GM04504 (cell line): ENCODE data around the gene CTDSP2.
"Not testable (repeated sequence)": the region's sequence is repeated elsewhere in the genome, so short reads cannot be mapped to it uniquely, and the experiment has no call there.

Source experiments
- DNase-seq: peaks from one replicate; pipeline ENCODE4 v3.0.0-alpha.2; 2012; ENCODE audit warnings: low read depth

The CTDSP2 gene, protein sequence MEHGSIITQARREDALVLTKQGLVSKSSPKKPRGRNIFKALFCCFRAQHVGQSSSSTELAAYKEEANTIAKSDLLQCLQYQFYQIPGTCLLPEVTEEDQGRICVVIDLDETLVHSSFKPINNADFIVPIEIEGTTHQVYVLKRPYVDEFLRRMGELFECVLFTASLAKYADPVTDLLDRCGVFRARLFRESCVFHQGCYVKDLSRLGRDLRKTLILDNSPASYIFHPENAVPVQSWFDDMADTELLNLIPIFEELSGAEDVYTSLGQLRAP

DNA sequence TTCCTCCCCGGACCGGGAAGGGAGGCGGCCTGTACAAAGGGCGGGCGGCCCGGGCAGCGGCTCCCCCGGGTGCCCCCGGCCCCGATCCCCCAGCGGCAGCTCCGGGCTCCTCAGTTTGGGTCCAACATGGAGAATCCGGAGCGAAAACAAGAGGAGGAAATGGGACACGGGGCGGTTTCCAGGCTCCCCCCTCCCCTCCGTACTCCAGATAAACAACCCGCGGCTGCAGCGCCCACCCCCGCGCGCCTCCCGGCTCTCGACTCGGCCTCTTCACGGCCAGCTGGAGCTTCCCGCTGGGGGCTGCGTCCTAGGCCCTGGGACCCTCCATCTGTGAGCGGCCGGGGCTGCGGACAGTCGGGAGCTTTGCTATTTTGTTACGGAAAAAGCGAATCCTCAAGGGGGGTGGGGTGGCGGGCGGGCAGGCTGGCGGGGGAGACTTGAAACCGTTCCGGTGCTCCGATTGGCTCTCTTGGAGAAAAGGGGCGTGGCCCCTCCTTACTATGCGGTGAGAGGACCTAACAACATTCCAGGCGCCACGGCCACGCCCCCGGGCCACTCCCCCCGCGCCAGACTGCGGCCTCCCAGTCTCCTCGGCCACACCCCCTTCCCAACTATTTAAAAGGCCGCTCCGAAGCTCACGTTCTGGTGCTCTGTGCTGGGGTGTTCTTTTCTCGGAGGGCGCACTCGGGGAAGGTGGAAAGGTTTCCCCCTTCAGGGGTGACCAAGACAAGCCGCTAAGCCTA is at the start of gene CTDSP2:
Gene CTDSP2, minus strand, starts transcription at position 153 of the 743 bp plus-strand sequence. CDS start 294 bp downstream, outside the sequence.
- DNase-seq, result peak; percentile 97

DNA sequence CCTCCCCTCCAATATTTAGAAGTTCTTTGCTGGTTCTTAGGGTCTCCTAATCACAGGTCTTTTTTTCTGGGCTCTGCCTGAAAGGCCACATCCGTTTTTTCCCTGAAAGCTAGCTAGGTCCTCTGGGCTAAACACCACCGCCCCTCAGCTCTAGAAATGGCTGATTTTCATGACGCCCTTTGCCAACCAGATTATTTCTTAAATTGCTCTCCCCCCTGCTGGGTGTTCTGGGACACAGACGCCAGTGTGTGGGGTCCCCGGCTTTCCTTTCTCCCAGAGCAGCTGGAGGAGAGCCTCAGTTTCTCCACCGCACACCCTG is 49.5 kb upstream of the CTDSP2 start:
- DNase-seq, result no peak

DNA sequence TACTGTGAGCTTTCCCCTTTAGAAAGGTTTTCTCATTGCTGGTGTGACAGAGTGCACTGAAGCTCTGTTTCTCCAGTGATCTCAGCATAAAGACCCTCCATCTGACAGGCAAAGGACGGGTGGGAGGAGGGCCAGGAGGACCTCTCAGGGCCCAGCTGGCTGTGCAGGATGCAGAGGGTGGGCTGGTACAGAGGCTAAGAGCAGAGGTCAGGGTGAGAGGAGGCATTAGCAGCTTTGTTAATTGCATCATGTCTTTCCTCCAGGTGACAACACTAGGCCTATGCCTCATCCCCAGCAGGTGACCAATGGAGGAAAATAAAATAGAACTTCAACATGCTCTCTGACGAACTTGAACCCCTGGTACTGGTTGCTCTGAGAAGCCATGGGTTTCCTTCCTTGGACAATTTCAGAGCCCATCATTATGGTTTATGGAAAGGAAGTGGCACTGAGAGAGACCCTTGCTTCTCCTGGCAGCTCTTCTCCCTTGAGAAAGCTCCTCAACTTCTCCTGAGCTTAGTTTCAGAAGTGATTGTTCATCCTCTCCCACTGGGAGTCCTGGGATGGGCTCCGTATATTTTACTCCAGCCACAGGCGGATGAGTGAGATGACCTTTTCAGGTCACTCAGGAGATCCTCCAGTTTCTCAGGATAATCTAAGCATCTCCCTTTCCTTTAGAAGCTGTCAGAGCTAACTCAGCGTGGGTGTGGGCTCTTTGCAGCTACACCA is 49.0 kb upstream of the CTDSP2 start:
- no peak for DNase-seq

DNA sequence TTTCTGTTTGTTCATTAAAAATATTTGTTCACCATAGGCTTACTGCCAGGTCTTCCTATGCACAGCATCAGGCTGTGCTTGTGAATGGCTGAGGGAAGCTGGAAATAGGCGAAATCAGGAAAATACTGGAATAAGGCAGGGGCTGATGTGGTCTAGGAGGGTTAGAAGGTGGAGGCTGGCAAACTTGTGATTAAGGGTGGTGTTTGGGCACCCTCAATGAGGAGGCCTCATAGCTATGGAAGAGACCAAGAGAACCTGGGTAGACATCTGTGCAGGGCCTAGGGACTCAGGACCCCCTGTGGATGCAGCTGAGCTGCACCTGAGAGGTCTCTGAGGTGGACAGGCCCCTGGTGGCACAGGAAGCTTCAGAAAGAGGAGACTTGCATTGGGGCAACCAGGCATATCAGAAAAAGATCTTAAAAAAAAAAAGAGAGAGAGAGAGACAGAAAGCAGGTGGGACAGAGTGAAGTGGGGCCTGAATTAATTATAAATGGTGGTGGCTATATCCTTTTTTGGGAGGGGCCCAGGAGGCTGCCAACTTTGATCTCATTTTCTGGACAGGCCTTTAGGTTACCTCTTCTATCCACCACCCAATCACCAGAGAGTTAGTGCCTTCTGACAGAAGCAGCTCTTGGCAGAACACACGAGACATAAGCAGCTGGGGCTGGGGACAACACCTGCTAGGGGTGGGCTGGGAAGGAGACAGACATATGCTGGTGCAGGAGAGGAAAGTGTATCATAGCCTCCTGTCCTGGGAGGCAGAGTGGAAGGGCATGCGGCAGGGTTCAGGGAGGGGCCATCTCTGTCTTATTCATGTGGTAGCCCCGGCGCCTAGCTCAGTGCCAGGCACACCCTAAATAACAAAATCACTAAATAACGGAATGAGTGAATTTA is 48.1 kb upstream of the CTDSP2 start:
- no peak for DNase-seq

DNA sequence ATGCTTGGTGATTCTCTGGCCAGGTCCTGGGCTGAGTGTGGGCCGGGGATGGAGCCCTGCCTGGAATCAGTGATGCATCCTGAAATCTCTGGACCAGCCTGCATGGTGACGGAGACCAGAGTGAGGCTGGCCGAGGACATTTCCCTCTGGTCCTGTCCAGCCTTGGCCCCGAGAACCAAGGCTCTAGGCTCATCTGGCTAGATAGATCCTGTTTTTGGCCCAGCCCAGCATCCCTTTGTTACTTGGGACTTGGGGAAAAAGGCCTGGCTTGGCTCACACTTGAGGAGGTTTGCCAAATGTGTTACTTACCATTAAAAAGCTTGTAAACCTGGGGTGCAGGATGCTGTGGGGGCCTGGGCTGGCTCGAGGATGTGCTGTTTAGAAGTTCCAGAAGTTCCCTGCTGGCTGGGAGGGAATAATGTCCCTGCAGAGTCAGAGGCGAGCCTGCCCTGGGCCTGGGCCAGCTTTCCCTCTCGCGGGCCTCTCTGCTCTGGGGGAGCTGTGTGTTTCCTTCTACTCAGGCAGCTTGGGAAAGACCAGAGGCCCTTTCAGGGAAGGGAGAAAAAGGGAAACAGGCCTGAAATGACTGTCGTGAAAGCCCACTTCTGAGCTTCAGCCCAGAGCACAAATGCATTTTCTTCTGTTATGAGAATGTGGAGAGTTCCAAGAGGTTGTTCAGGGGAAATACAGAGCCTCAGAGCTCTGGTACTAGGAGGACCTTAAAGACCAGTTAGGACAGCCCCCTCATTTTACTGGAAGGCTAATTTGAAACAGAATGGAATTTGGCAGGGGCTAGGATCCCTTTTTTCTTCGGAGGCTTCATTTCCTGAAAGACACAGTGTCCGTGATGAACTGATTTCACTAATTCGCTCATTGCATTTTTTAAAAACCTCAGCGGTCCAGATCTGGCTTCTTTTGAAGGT is 47.2 kb upstream of the CTDSP2 start:
- peak; percentile 93 for DNase-seq

DNA sequence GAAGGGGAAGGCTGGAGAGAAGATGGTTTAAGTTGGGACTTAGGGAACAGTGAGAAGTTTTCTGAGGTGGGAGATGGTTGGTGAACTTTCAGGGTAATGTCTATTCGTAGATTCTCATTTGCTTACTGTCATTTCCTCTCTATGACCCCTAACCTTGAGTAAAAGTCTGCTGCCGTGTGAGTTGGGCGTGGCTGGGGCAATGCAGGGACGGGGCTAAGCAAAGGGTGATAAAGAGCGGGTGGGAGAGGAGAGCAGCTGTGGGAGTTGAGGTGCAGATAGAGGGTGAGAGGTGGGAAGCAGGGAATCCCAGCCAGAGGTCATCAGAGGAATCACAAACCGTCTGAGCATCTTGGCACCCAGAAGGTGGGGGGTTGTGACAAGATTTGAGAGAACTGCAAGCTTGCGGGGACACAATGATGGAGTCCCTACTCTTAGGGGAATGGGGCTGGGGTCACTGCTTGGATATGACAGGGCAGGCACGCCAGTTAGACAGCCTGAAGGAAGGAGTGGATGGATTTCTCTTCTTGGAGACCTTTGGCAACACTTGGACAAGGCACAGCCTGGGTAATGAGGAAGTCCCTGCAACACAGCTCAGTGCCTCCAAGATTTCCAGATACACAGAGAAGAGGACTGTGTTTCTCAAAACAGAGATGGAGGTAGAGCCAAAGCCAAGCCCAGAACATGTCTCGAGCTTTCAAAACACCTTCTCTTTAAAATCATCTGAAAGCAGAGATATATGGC is 45.9 kb upstream of the CTDSP2 start:
- no peak for DNase-seq

DNA sequence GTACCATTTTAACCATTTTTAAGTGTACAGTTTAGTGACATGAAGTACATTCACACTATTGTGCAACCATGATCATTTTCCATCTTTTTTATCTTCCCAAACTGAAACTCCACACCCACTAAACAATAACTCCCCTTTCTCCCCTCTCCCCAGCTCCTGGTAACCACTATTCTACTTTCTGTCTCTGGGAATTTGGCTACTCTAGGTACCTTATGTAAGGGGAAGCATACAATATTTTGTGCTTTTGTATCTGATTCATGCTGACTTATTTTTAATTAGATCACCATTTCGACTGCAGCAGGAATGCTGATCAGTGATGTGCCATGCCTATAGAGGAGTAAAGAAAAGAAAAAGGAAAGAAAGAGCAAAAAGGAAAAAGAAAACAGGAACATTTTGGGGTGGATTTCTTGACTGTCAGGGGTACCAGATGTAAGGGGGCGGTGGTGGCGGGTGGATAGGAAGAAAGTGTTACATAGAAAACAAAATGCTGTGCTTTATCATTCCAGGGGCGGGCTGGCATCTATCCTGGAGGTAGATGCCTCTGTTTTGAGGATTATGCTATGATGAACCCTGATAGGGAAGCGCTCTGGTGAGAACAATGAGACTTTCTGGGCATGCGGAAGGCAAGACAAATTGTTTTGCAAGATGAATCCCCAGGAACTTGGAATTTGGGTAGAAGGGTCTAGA is 45.2 kb upstream of the CTDSP2 start:
- DNase-seq, result no peak

DNA sequence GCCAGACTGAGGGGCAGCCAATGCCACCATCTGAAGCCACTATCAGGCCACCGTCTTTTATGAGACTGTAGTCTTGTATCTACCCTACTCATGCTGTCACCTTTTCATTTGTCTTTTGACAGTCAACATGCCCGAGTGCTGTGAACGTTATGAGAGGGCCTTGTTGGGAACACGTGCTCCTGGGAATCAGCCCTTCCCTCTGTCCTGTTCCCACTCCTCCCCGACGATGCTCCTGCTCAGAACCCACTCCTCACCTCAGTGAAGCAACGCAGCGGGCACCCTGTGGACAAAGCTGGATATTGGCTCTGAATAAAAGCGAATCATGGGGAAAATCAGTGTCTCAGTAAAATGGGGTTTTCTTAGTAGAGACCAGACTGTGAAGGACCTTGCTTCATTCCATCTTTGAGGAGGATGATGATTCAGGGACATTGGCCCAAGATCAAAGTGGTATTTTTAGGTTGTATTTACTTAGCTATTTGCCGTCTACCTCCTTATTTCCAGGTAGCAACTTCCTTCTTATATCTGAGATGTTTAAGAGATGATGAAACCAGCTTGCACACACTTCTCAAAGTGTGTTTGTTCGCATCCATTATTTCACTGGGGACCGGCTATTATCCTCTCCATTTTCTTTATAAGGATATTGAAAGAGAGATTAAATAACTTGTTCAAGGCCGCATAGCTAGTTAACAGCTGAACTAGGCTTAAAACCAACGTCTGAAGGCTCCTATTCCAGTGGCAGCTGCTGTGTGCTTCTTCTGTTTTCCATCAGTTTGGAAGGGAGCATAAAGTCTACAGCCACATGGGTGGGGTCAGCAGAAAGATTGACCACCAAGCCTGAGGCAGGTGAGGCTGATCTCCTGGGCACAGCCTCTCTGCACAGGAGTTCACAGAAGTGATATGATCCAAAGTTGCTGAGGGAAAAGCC is 43.9 kb upstream of the CTDSP2 start:
- no peak for DNase-seq

DNA sequence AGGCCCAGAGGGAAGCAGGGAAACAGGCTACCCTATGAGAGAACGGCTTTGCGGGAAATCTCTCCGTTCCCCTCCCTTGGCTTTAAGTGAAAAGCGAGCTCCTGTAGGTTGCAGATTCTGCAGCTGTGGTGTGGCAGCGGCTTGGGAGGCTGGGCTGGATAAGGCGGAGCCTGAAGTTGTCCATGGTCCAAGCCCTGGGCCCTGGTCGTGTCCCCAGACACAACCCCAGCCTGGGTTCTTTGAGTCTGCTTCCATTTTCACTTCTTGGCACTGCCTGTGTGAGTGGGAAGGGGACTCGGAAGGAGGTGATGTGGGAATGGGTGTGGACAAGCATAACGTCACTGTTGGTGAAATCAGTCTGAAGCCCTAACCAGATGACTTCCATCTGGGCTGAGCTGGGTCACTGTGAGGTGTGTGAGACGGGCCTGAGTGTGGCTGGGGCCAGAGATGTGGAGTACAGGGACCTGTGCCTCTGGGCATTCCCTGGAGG is 43.0 kb upstream of the CTDSP2 start:
- peak; percentile 93 for DNase-seq

DNA sequence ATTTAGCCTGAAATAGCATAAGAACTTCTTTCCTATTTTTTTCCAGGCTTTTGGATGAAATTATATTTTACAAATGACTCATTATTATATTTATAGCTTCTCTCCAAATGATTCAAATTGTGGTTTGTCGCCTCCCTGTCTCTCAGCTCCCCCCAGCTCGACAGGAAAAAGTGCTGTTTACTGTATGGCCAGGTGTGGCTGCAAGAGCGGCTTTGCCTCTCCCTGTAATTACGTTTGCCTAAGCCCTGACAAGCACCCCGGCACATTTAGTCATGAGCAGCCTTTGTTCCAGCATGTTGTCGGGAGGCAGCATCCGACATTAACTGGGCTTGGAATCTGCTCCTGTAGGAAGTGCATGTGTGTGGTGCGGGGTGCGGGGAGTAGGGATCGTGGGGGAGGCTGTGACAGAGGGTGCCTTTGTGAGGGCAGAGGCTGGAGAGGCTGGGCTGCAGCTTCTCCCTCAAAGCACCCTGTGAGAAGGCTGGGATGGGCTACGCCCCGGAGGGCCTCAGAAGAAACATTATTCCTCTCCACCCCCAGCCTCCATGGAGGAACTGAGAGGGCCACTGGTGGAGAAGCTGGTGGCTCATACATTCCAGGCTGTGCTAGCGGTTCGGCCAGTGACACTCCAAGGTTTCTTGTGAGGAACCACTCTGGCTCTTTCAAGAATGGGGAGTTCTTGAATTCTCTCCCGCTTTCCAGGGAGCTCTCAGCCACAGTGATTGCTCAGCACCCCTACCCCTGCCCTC is 42.1 kb upstream of the CTDSP2 start:
- DNase-seq, result no peak

DNA sequence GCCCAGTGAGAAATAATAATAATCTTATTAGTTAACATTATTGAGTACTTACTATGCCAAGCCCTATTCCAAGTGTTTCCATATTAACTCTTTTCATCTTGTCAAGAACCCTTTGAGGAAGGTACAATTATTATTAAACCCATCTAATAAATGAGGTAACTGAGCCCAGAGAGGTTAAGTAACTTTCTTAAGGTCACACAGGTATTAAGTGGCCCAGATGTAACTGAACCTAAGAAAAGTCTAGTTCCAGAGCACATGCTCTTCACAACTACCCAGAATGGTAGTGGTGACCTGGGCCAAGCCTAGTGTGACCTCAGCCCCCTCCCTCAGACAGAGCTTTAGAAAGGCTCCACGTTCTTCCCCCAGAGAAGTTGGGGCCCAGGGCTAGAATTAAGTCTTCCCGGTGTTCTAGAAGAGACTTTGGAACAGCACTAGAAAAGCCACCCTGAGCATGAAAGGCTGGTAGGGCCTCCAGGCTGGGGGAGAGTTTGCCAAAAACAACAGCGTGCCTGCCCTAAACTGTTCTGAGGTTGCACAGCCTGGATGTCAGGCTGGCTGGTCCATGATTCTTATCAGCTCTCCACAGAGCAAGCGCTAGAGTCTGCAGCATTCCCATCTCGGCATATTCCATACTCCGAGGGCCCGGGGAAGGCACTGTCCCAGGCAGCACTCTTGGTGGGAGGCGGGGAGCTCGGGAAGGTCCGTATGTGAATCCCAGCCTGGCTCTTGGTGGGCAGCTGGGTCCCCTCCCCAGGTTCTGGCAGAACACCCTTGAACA is 41.3 kb upstream of the CTDSP2 start:
- DNase-seq, result no peak

DNA sequence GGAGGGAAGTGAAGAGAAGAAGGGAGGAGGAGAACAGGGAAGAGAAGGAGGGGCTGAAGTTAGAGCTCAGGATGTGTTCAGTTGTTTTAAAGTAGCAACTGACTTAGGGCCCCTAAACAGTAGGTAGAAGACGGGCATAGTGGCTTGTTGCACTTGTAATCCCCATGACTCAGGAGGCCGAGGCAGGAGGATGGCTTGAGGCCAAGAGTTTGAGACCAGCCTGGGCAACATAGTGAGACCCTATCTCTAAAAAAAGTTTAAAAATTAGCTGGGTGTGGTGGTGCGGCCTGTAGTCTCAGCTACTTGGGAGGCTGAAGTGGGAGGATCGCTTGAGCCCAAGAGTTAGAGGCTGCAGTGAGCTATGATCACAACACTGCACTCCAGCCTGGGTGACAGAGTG is 40.4 kb upstream of the CTDSP2 start:
- DNase-seq, result not testable (repeated sequence)

DNA sequence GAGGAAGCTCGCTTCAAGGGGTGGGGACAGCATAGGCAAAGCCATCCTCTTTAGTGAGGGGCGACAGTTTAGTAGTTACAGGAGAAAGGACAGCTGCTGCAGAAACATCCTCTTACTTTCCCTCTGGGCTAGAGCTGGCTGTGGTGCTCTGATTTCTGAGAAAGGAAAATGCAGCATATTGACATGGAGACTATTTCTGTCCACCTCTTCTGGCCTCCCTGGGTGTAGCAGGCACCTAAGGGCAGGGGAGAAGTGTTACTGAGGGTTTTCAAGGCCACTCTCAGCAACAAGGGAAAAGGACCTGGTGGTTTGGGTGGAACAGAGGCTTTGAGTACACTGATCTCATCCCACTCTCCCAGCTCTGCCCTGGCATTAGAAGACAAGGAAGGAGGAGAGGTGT is 40.0 kb upstream of the CTDSP2 start:
- DNase-seq, result no peak

DNA sequence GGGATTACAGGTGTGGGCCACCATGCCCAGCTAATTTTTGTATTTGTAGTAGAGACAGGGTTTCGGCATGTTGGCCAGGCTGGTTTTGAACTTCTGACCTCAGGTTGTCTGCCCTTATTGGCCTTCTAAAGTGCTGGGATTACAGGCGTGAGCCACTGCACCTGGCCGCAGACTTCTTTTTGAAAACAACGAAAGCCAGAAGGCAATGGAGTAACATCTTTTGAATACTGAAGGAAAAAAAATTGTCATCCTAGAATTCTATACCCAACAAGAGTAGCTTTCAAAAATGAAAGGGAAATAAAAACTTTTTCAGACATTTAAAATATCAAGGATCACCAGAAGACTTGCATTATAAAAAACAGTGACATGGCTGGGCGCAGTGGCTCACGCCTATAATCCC is 38.7 kb upstream of the CTDSP2 start:
- DNase-seq, result no peak

DNA sequence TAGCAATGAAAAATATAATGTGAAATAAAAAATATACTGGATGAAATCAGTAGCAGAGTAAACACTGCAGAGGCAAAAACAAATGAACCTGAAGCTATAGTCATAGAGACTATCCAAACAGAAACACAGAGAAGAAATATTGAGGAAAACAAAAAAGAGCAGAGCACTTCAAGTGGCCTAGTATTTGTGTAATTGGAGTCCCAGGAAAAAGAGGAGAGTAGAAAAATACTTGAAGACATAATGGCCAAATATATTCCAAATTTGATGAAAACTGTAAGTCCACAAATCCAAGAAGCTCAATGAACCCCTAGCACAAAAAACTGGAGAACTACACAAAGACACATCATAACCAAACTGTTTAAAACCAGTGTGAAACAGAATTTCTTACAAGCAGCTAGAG is 37.2 kb upstream of the CTDSP2 start:
- DNase-seq, result no peak

DNA sequence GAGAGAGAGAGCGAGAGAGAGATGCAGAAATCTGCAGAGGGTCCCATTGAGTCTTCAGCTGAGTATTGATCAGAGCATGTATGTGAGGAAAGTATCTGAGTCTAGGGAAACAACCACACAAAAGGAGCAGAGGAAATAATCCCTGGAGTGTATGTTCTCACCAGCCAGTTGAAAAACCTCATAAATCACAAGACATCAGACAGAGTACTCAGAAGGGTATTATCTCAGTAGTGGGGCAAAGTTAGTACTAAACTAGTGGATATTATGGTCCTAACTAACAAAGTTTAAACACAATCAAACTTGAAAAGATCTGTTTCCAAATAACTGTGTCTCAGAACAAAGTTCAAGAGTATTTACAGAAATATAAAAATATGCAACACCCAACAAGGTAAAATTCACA is 36.5 kb upstream of the CTDSP2 start:
- DNase-seq, result no peak

DNA sequence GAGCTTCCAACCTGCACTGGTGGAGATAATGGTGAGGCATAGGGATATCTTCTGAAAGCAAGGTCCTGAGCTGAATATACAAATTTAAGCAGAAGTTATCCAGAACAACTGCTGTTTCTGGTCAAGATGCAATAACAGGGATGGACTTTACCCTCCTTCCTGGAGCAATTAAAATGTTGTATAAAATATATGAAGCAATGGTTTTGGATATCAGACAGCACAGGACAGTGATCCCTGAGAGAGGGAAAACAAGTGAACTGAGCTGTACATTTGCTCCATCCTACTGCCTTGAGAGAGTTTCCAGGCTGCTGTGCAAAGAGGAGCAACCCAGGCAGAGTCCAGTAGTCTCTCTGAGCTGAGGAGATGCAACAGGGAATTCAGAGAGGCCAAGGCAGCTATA is 36.0 kb upstream of the CTDSP2 start:
- no peak for DNase-seq
